SU-DHL-6 (cell line): Measurements from ENCODE around the gene EIF3B.

Source experiments
- H2AFZ ChIP-seq: fragments of 200-600 bp; sonication (generic); 2 replicates; pipeline ENCODE4 v1.6.1; 2014; ENCODE audit warnings: low read depth, mild to moderate bottlenecking, moderate library complexity, mixed read lengths, antibody characterized with exemption, low read length; ENCODE audit not compliant: severe bottlenecking
- H3F3A ChIP-seq: fragments of 200-600 bp; shearing (Covaris generic); 2 replicates; pipeline ENCODE4 v1.6.0; 2016; ENCODE audit warnings: antibody characterized with exemption, mild to moderate bottlenecking; ENCODE audit not compliant: insufficient read depth
- H3K27ac ChIP-seq: fragments of 200-600 bp; sonication (generic); 2 replicates; pipeline ENCODE4 v1.5.1; 2016; ENCODE audit warnings: low read depth, mild to moderate bottlenecking, low read length, moderate library complexity, mixed read lengths
- H3K27me3 ChIP-seq: fragments of 200-600 bp; sonication (generic), shearing (Covaris generic); 2 replicates; pipeline ENCODE4 v1.6.0; 2014; ENCODE audit warnings: mild to moderate bottlenecking, low read length
- H3K36me3 ChIP-seq: fragments of 200-600 bp; sonication (generic); 2 replicates; pipeline ENCODE4 v1.6.1; 2014; ENCODE audit warnings: mild to moderate bottlenecking, low read length, mixed read lengths
- H3K4me2 ChIP-seq: fragments of 300-600, 200-600 bp; shearing (Covaris generic), sonication (generic); 2 replicates; pipeline ENCODE4 v1.6.0; 2014; ENCODE audit warnings: low read length, low read depth, mild to moderate bottlenecking; ENCODE audit not compliant: poor library complexity, severe bottlenecking
- H3K4me3 ChIP-seq: fragments of 200-600 bp; sonication (generic); 2 replicates; pipeline ENCODE4 v1.5.1; 2014; ENCODE audit warnings: antibody characterized with exemption, low read length, mild to moderate bottlenecking, mixed read lengths; ENCODE audit not compliant: insufficient read depth, poor library complexity, severe bottlenecking
- H3K79me2 ChIP-seq: fragments of 200-600 bp; sonication (generic); 2 replicates; pipeline ENCODE4 v1.6.1; 2014; ENCODE audit warnings: mild to moderate bottlenecking, low read length, moderate library complexity; ENCODE audit not compliant: insufficient read depth
- H3K9ac ChIP-seq: fragments of 200-600 bp; sonication (generic); 2 replicates; pipeline ENCODE4 v1.7.0; 2014; ENCODE audit warnings: mild to moderate bottlenecking, low read length
- H3K9me2 ChIP-seq: fragments of 200-600 bp; sonication (generic); replicated peaks from 2 replicates; pipeline ENCODE4 v1.6.1; 2014; ENCODE audit warnings: low read length; ENCODE audit not compliant: insufficient read depth
- H3K9me3 ChIP-seq: fragments of 200-600 bp; sonication (generic); 2 replicates; pipeline ENCODE4 v1.6.1; 2014; ENCODE audit warnings: low read length, mixed read lengths; ENCODE audit not compliant: insufficient read depth
- H4K20me1 ChIP-seq: fragments of 200-600 bp; sonication (generic); 2 replicates; pipeline ENCODE4 v1.6.1; 2014; ENCODE audit warnings: low read depth, mild to moderate bottlenecking, antibody characterized with exemption, low read length, moderate library complexity, mixed read lengths
- CTCF ChIP-seq: fragments of 200-600 bp; sonication (generic); IDR thresholded peaks from one replicate; pipeline ENCODE4 v1.5.1; 2017; ENCODE audit warnings: antibody characterized with exemption, mild to moderate bottlenecking, low read length, moderate library complexity; ENCODE audit not compliant: insufficient read depth, poor library complexity, severe bottlenecking
- EZH2phosphoT487 ChIP-seq: fragments of 200-600 bp; sonication (generic), shearing (Covaris generic); conservative IDR thresholded peaks from 2 replicates; pipeline ENCODE4 v1.6.1; 2018; ENCODE audit warnings: mild to moderate bottlenecking, antibody characterized with exemption, low read length, moderate library complexity, mixed read lengths

The EIF3B gene

GRCh38 chr7:2309889-2310331 lies 44.7 kb upstream of the EIF3B start:
- H3K4me2 ChIP-seq: no peak overlapping the region
- no peak overlapping the region for H3K4me3 ChIP-seq

GRCh38 chr7:2312267-2312929 lies 42.2 kb upstream of the EIF3B start:
- H3K9me2 ChIP-seq: no peaks in the 10 kb centered on the region
- H3K4me3 ChIP-seq: peak overlapping the region; percentile 74
- no peaks in the 10 kb centered on the region for H3K9me3 ChIP-seq
- no peak for TF ChIP-seq EZH2phosphoT487
- no peak for TF ChIP-seq CTCF
- no peaks in the 10 kb centered on the region for H3K36me3 ChIP-seq
- H3K27ac ChIP-seq: peak overlapping the region; percentile 75
- H3K27me3 ChIP-seq: no peaks in the 10 kb centered on the region
- H4K20me1 ChIP-seq: no peaks in the 10 kb centered on the region
- no peak overlapping the region for H2AFZ ChIP-seq
- H3F3A ChIP-seq: peaks cover 40% of the 10 kb centered on the region
- H3K9ac ChIP-seq: peak overlapping the region; percentile 86
- peak overlapping the region; percentile 72 for H3K4me2 ChIP-seq
- peaks cover 62% of the 10 kb centered on the region for H3K79me2 ChIP-seq

More at GRCh38 chr7:2309889-2310331, 44.7 kb upstream of the EIF3B start:
- Histone ChIP-seq H3K9me3 (no peaks in the 10 kb centered on the region), H3K36me3 (no peaks in the 10 kb centered on the region), H3F3A (peaks cover 46% of the 10 kb centered on the region), H3K79me2 (peaks cover 86% of the 10 kb centered on the region), H4K20me1 (no peaks in the 10 kb centered on the region), H2AFZ (no peak overlapping the region), H3K9ac (no peak overlapping the region), H3K9me2 (no peaks in the 10 kb centered on the region), H3K27me3 (no peaks in the 10 kb centered on the region), H3K27ac (no peak overlapping the region)
- TF ChIP-seq CTCF: no peak
- TF ChIP-seq EZH2phosphoT487: no peak

- Histone ChIP-seq H3K9me2 (no peaks in the 10 kb centered on the region), H3K4me3 (peak overlapping the region; percentile 74), H3K9ac (peak overlapping the region; percentile 86), H3K27ac (peak overlapping the region; percentile 75), H3K27me3 (no peaks in the 10 kb centered on the region), H3K9me3 (no peaks in the 10 kb centered on the region), H4K20me1 (no peaks in the 10 kb centered on the region), H2AFZ (peak overlapping the region; percentile 55), H3K36me3 (no peaks in the 10 kb centered on the region), H3K4me2 (peak overlapping the region; percentile 72), H3K79me2 (peaks cover 51% of the 10 kb centered on the region), H3F3A (peaks cover 31% of the 10 kb centered on the region)
- no peak for TF ChIP-seq CTCF
- TF ChIP-seq EZH2phosphoT487: no peak
Observed at GRCh38 chr7:2313450-2314208, 41.0 kb upstream of the EIF3B start.
